Measurements from ENCODE around the gene LGR4. TPM values are rescaled to one million over a fixed set of nuclear protein-coding genes. Genes with fewer than 3 reads are reported as not detected.
"Not testable (repeated sequence)": the region's sequence is repeated elsewhere in the genome, so short reads cannot be mapped to it uniquely, and the experiment has no call there.

LGR4 gene
- total and polyA plus RNA-seq, 7 donors, result 11.3 to 44.3 (median 29.9) TPM

DNA sequence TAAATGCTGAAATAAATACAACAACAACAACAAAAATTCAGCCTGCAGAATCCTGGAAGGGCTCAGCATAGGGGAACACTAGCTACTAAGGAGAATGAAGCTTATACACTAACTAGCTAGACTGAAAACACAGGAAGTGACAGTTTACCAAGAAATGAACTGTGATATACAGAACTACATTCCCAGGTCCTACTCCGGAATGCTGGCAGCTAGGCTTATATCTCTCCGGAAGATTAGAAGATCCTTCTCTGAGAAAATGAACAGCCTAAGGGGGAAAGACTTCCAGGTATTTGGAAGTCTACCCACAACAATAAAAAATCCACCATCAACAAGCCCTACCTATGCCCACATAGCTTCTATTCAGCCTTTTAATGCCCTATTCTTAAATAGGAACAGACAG is 140.6 kb downstream of the LGR4 start:
- intact Hi-C loops (cut with DNase I), result no loop called here
- TF ChIP-seq, protein P1, sequence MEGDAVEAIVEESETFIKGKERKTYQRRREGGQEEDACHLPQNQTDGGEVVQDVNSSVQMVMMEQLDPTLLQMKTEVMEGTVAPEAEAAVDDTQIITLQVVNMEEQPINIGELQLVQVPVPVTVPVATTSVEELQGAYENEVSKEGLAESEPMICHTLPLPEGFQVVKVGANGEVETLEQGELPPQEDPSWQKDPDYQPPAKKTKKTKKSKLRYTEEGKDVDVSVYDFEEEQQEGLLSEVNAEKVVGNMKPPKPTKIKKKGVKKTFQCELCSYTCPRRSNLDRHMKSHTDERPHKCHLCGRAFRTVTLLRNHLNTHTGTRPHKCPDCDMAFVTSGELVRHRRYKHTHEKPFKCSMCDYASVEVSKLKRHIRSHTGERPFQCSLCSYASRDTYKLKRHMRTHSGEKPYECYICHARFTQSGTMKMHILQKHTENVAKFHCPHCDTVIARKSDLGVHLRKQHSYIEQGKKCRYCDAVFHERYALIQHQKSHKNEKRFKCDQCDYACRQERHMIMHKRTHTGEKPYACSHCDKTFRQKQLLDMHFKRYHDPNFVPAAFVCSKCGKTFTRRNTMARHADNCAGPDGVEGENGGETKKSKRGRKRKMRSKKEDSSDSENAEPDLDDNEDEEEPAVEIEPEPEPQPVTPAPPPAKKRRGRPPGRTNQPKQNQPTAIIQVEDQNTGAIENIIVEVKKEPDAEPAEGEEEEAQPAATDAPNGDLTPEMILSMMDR (IDR thresholded peaks at IDR 0.05), result no peak
- no peak for TF ChIP-seq EP300 (IDR thresholded peaks at IDR 0.05)
- no peak for TF ChIP-seq POLR2AphosphoS5 (IDR thresholded peaks at IDR 0.05)
- TF ChIP-seq POLR2A (IDR thresholded peaks at IDR 0.05), result no peak
- Histone ChIP-seq H3K27me3 (no peaks in the 10 kb centered on the region), H3K27ac (no peak overlapping the region), H3K36me3 (no peaks in the 10 kb centered on the region), H3K9me3 (no peaks in the 10 kb centered on the region), H3K4me3 (no peak overlapping the region), H3K4me1 (peaks cover 0 to 15% (median 3%) of the 10 kb centered on the region in 4 donors)
- DNase-seq, result no peak
- 79 to 88% methylated on average over 2 of the region's 2 CpGs for WGBS, 2 donors

DNA sequence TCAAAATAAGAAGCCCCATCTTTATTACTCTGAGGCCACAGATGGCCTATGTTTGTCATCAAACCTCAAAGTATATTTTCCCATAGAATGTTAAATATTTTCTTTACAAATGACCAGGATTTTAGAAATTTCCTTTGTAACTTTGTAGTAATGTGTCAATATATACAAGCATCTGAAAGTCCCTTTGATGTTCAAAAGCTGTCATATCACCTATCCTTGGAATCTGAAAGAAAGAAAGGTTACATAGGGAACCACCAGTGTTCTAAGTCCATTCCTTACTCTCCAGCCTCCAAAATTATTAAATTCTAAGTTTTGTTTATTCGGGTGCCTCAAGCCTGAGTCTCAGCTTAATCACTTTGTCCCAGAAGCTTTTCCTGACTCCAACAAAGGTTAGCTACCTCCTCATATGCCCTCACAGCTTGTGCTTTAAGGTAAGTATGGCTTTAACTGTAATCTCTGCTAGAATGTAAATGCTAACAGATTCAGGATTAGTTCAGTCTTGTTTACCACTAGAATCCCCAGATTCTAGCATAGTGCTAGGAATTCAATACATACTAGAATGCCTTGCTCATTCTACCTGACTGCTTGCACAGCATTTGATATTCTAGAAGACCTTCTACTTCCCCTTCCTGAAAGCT is 141.8 kb downstream of the LGR4 start:
- intact Hi-C loops (cut with DNase I), result no loop called here
- Histone ChIP-seq H3K9me3 (no peaks in the 10 kb centered on the region), H3K27ac (no peak overlapping the region), H3K27me3 (no peaks in the 10 kb centered on the region), H3K4me1 (peaks cover 0 to 15% (median 3%) of the 10 kb centered on the region in 4 donors), H3K36me3 (no peaks in the 10 kb centered on the region), H3K4me3 (no peak overlapping the region)
- DNase-seq, result no peak
- TF ChIP-seq EP300 (IDR thresholded peaks at IDR 0.05) (no peak), POLR2A (IDR thresholded peaks at IDR 0.05) (no peak), POLR2AphosphoS5 (IDR thresholded peaks at IDR 0.05) (no peak)
- TF ChIP-seq, protein P1 (IDR thresholded peaks at IDR 0.05), result no peak
- WGBS, 2 donors, result 94 to 95% methylated on average over 1 of the region's 1 CpG

DNA sequence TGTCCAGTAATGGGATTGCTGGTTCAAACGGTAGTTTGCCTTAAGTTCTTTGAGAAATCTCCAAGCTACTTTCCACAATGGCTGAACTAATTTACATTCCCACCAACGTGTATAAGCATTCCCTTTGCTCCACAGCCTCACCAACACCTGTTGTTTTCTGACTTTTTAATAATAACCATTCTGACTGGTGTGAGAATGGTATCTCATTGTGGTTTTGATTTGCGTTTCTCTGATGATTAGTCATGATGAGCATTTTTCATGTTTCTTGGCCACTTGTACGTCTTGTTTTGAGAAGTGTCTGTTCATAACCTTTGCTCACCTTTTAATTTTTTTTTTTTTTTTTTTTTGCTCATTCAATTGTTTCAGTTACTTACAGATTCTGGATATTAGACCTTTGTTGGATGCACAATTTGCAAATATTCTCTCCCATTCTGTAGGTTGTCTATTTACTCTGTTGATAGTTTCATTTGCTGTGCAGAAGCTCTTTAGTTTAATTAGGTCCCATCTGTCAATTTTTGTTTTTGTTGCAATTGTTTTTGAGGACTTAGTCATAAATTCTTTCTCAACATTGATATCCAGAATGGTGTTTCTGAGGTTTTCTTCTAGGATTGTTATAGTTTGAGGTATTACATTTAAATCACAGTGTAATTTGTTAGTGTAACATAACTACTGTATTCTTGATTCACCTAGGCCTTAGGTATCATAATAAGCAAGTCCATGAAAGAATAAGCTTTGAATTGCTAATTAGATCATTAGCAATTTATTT is 142.5 kb downstream of the LGR4 start:
- H3K9me3 ChIP-seq, result no peaks in the 10 kb centered on the region
- no peaks in the 10 kb centered on the region for H3K36me3 ChIP-seq
- no peak for DNase-seq
- WGBS, 2 donors, result 85 to 91% methylated on average over 4 of the region's 4 CpGs
- intact Hi-C loops (cut with DNase I), result no loop called here
- H3K4me3 ChIP-seq, result no peak overlapping the region
- TF ChIP-seq, protein P1 (IDR thresholded peaks at IDR 0.05), result no peak
- TF ChIP-seq EP300 (IDR thresholded peaks at IDR 0.05), result no peak
- TF ChIP-seq POLR2AphosphoS5 (IDR thresholded peaks at IDR 0.05), result no peak
- no peak for TF ChIP-seq POLR2A (IDR thresholded peaks at IDR 0.05)
- no peaks in the 10 kb centered on the region for H3K27me3 ChIP-seq
- no peak overlapping the region for H3K27ac ChIP-seq
- peaks cover 0 to 15% (median 3%) of the 10 kb centered on the region in 4 donors for H3K4me1 ChIP-seq

DNA sequence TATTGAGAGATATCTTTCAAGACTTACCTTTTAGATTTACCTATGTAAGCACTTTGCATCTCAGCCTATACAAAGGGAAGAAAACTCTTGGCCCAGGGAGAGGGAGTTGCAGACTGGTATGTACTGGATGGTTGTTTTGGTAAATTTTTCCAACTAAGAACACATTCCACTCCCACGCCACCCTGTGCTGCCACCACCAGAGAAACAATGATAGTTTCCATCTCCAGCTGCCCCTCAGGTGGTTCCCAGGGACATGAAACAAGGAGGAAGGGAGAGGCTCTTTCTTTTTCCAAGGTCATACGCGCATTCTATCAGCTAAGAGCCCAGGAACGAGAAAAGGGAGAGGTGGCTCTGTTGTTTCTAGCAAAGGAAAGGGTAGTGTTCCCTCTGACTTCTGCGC is 144.0 kb downstream of the LGR4 start:
- TF ChIP-seq POLR2AphosphoS5 (IDR thresholded peaks at IDR 0.05), result no peak
- TF ChIP-seq EP300 (IDR thresholded peaks at IDR 0.05), result no peak
- TF ChIP-seq, protein P1 (IDR thresholded peaks at IDR 0.05), result no peak
- no peak for TF ChIP-seq POLR2A (IDR thresholded peaks at IDR 0.05)
- Histone ChIP-seq H3K9me3 (no peaks in the 10 kb centered on the region), H3K4me1 (peaks cover 0 to 15% (median 3%) of the 10 kb centered on the region in 4 donors), H3K36me3 (no peaks in the 10 kb centered on the region), H3K27me3 (no peaks in the 10 kb centered on the region), H3K4me3 (no peak overlapping the region), H3K27ac (no peak overlapping the region)
- WGBS, 2 donors, result 88 to 96% methylated on average over 5 of the region's 5 CpGs
- no peak for DNase-seq
- intact Hi-C loops (cut with DNase I), result no loop called here

DNA sequence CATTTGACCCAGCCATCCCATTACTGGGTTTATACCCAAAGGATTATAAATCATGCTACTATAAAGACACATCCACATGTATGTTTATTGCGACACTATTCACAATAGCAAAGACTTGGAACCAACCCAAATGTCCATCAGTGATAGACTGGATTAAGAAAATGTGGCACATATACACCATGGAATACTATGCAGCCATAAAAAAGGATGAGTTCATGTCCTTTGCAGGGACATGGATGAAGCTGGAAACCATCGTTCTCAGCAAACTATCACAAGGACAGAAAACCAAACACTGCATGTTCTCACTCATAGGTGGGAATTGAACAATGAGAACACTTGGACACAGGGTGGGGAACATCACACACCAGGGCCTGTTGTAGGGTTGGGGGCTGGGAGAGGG is 145.5 kb downstream of the LGR4 start:
- H3K27ac ChIP-seq; intact Hi-C loops (cut with DNase I); H3K4me1 ChIP-seq: not testable (repeated sequence)

DNA sequence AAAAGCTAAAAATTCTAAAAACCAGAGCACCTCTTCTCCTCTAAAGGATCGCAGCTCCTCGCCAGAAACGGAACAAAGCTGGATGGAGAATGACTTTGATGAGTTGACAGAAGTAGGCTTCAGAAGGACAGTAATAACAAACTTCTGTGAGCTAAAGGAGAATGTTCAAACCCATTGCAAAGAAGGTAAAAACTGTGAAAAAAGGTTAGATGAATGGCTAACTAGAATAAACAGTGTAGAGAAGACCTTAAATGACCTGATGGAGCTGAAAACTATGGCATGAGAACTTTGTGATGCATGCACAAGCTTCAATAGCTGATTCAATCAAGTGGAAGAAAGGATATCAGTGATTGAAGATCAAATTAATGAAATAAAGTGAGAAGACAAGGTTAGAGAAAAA is 150.4 kb downstream of the LGR4 start:
- H3K4me3 ChIP-seq; intact Hi-C loops (cut with DNase I); H3K9me3 ChIP-seq; H3K4me1 ChIP-seq; H3K27ac ChIP-seq; H3K27me3 ChIP-seq; H3K36me3 ChIP-seq; DNase-seq: not testable (repeated sequence)
- 78 to 94% methylated on average over 3 of the region's 3 CpGs for WGBS, 2 donors

More for the DNA sequence above, 145.5 kb downstream of the LGR4 start:
- not testable (repeated sequence) for H3K27me3 ChIP-seq, H3K9me3 ChIP-seq, H3K4me3 ChIP-seq, DNase-seq, H3K36me3 ChIP-seq
- 78 to 100% methylated on average over 1 to 2 of the region's 2 CpGs for WGBS, 2 donors

DNA sequence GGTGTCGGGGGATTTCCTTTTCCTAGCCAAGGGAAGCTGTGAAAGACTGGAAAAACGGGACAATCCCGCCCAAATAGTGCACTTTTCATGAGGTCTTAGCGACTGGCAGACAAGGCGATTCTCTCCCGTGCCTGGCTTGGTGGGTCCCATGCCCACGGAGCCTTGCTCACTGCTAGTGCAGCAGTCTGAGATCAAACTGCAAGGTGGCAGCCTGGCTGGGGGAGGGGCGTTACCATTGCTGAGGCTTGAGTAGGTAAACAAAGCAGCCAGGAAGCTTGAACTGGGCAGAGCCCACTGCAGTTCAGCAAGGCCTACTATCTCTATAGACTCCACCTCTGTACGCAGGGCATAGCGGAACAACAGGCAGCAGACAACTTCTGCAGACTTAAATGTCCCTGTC is 151.2 kb downstream of the LGR4 start:
- H3K4me1 ChIP-seq; DNase-seq; H3K9me3 ChIP-seq; intact Hi-C loops (cut with DNase I); H3K27me3 ChIP-seq; H3K36me3 ChIP-seq; H3K27ac ChIP-seq; H3K4me3 ChIP-seq: not testable (repeated sequence)
- WGBS, 2 donors, result 87 to 89% methylated on average over 10 of the region's 10 CpGs
